GM06990 (cell line): Measurements from ENCODE around the gene NID2.

Experiments
- DNase-seq: peaks from one replicate; pipeline ENCODE4 v3.0.0-alpha.2; 2011; ENCODE audit not compliant: insufficient read length; ENCODE audit errors: extremely low read depth
- H3K27me3 ChIP-seq: replicated peaks from 2 replicates; pipeline ENCODE4 v1.6.0; 2011; ENCODE audit warnings: low read length; ENCODE audit not compliant: control insufficient read depth, insufficient read depth
- H3K36me3 ChIP-seq: 2 replicates; pipeline ENCODE4 v1.5.1; 2011; ENCODE audit warnings: low read length; ENCODE audit not compliant: control insufficient read depth, insufficient read depth
- H3K4me3 ChIP-seq: replicated peaks from 2 replicates; pipeline ENCODE4 v1.5.1; 2011; ENCODE audit warnings: low read depth, mild to moderate bottlenecking, control low read depth, low read length
- CTCF ChIP-seq: IDR thresholded peaks from 2 replicates; pipeline ENCODE4 v1.5.1; 2011; ENCODE audit warnings: low read length, control low read depth, mild to moderate bottlenecking, inconsistent platforms; ENCODE audit not compliant: insufficient read depth, poor library complexity, severe bottlenecking

The NID2 gene

GRCh38 chr14:52095336-52095735, 26.5 kb upstream of the NID2 start:
- Histone ChIP-seq H3K36me3 (no peaks in the 10 kb centered on the region), H3K4me3 (no peak overlapping the region), H3K27me3 (no peaks in the 10 kb centered on the region)
- DNase-seq, result no peak
- no peak for TF ChIP-seq CTCF

- DNase-seq, result no peak
- H3K4me3 ChIP-seq, result no peak overlapping the region
- no peak for TF ChIP-seq CTCF
- H3K36me3 ChIP-seq, result no peaks in the 10 kb centered on the region
- no peaks in the 10 kb centered on the region for H3K27me3 ChIP-seq
These were observed 25.9 kb upstream of the NID2 start for GRCh38 chr14:52094546-52095271.

DNA sequence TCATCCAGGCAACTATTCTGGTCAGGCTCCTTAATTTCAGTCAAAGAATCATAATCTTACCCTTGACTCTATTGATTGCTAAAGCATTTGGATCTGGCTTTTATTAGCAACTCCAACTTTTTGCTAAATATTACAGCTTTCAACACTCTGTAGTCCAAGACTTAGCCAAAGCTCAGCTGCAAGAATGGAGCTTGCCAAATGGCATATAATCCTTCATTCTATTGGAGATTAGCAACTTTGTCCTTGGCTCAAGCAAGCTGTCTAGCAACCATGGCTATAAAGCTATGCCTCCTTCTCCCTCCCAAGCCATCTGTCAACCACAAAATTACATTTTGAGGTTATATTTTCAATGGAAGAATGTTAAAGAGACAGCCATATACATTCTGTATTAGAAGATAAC, 23.1 kb upstream of the NID2 start:
- Histone ChIP-seq H3K36me3 (no peaks in the 10 kb centered on the region), H3K27me3 (no peaks in the 10 kb centered on the region)
- TF ChIP-seq CTCF, result no peak

GRCh38 chr14:52090936-52091335, 22.1 kb upstream of the NID2 start:
- Histone ChIP-seq H3K27me3 (no peaks in the 10 kb centered on the region), H3K4me3 (no peak overlapping the region), H3K36me3 (no peaks in the 10 kb centered on the region)
- no peak for DNase-seq
- TF ChIP-seq CTCF, result no peak

More for the DNA sequence above, 23.1 kb upstream of the NID2 start:
- DNase-seq, result no peak
- H3K4me3 ChIP-seq, result no peak overlapping the region

DNA sequence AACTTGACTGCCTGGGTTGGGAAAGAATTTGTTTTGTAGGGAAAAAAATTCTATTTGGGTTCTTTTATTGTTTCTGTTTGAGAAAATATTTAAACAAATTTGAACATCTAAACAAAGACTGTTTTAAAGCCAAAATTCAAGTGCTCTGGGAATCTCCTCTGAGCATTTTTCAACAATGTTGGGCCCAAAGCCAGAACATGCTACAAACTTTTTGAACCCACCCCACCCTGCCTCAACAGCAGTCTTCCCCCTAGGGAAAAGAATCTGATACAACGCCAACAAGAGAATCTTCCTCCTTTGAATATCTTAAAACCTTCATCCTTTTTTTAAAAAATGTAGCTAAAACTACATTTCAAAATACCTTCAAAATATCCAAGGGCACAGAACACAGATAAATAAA, 20.4 kb upstream of the NID2 start:
- Histone ChIP-seq H3K4me3 (no peak overlapping the region), H3K36me3 (no peaks in the 10 kb centered on the region), H3K27me3 (no peaks in the 10 kb centered on the region)
- no peak for DNase-seq
- TF ChIP-seq CTCF, result no peak

DNA sequence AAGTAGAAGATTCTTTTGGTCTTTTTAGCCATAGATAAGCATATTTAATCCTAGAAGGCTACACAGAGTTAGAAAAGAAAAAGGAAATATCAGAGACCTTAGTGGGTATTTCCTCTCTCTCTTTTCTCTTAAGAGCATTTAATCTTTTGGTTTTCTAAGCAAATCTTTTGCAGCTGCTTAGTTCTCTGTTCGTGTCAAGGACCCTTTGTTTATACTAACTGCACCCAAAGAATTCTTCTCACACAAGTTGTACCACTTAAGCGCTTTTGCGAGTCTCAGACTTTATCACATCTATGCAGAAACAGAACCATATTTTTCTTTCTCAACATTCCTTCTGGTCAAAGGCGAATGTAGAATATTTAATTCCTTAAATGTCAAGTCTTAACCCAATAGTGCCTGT, 17.9 kb upstream of the NID2 start:
- H3K4me3 ChIP-seq, result no peak overlapping the region
- no peak for DNase-seq
- no peaks in the 10 kb centered on the region for H3K27me3 ChIP-seq
- no peaks in the 10 kb centered on the region for H3K36me3 ChIP-seq
- no peak for TF ChIP-seq CTCF
